GM18520 (cell line): ENCODE results near the gene SMARCAD1.

Experiments used
- ATAC-seq: cut with Tn5 transposase; IDR thresholded peaks from one replicate; pipeline ENCODE4 v1.9.1; 2021; ENCODE audit not compliant: unreplicated experiment

SMARCAD1 gene, protein sequence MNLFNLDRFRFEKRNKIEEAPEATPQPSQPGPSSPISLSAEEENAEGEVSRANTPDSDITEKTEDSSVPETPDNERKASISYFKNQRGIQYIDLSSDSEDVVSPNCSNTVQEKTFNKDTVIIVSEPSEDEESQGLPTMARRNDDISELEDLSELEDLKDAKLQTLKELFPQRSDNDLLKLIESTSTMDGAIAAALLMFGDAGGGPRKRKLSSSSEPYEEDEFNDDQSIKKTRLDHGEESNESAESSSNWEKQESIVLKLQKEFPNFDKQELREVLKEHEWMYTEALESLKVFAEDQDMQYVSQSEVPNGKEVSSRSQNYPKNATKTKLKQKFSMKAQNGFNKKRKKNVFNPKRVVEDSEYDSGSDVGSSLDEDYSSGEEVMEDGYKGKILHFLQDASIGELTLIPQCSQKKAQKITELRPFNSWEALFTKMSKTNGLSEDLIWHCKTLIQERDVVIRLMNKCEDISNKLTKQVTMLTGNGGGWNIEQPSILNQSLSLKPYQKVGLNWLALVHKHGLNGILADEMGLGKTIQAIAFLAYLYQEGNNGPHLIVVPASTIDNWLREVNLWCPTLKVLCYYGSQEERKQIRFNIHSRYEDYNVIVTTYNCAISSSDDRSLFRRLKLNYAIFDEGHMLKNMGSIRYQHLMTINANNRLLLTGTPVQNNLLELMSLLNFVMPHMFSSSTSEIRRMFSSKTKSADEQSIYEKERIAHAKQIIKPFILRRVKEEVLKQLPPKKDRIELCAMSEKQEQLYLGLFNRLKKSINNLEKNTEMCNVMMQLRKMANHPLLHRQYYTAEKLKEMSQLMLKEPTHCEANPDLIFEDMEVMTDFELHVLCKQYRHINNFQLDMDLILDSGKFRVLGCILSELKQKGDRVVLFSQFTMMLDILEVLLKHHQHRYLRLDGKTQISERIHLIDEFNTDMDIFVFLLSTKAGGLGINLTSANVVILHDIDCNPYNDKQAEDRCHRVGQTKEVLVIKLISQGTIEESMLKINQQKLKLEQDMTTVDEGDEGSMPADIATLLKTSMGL

DNA sequence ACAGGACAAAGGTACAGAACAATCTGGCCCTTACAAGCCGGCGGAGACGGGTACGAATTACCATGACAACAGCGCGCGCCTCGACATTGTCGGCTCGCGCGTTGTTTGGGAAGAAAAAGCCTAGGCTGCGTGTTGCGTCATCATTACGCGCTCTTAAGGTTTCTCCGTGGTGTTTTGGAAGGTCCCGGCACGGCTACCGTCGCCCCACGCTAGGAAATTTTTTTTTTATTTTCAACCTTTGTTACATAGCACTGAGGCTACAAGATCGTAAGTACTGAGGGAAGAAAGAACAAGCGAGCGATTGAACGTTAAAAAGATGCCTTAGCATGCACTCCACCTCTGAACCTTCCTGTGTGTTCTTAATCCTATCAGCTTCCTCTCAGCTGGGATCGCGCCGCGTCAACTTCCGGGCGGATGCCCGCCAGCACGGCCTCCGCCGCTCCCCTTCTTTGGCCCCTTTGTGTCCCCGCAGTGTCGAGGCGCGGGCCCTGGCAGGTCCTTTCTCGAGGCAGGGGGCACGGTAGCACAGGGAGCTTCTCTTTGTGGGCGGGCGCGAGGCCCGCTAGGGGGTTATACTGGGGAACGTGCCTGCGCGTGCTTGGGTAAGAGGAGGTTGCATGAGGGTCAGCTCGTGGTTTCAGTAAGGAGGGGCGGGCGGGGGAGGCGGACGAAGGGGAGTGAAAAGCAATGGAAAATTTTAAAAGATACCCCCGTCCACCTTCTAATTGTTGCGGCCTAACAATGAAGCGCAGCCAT lies at the start of gene SMARCAD1:
Gene SMARCAD1 (plus strand): TSS at position 397 of the 756 bp plus-strand sequence. CDS start 530 bp downstream, outside the sequence.
- ATAC-seq: peak; percentile 91

DNA sequence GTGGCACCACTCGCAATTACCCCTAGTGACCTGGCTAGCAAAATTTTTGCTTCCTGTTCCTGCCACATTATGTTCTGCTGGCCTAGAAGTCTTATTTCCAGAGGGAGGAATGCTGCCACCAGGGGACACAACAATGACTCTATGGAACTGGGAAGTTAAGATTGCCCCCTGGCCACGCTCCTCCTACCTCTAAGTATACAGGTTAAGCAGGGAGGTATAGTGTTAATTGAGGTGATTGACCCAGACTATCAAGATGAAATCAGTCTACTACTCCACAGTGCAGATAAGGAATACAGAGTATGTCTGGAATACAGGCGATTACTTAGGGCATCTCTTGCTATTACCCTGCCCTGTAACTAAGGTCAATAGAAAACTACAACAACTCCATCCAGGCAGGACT lies 48.8 kb upstream of the SMARCAD1 start:
- no peak for ATAC-seq

DNA sequence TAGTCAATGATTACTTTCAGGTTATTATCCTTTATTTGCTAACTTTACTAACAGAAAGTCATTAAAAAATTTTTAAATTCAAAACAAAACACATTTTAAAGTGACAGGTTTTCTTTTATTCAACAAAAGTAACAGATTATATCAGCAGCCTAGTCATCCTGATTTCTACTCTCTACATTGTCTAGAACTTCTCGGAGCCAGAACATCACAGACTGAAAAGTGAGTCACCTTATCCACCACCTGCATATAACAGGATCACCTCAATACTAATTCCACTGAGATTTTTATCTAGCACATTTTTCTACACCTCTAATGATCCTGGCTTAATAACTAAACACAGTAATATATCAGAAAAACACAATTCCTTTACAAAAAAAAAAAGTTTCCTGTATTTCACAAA lies 47.9 kb upstream of the SMARCAD1 start:
- ATAC-seq: no peak

DNA sequence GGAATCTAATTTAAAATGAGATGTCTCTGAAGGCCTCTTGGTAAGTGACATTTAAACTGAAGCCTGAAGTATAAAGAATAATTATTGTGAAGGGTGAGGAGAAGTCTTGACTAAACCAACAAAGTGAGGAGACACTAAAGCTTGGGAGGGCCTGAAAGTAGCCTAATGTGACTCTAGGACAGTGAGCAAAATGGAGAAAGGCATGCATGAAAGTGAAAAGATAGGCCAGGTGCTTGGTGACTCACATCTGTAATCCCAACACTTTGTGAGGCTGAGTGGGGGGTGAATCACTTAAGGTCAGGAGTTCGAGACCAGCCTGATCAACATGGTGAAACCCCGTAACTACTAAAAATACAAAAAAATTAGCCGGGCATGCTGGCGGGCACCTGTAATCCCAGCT lies 46.9 kb upstream of the SMARCAD1 start:
- ATAC-seq: no peak

DNA sequence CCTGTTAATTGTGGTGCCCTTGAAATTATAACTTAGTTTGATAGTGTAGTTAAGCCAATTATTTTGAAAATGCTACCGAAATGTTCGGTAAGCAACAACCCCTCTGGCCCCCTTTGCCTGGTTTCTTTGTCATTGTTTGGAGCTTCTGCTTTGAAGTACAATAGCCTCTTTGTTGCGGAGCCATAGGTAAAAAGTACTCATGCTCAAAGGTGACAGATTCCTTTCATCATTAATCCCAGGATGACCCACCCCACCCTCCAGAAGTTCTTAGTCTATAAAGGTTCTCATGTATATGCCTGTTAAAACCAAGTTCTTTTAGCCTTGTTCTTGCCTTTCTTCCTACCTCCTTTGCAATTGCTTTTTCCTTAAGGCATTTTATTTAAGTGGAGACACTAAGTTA lies 42.4 kb upstream of the SMARCAD1 start:
- ATAC-seq: no peak

DNA sequence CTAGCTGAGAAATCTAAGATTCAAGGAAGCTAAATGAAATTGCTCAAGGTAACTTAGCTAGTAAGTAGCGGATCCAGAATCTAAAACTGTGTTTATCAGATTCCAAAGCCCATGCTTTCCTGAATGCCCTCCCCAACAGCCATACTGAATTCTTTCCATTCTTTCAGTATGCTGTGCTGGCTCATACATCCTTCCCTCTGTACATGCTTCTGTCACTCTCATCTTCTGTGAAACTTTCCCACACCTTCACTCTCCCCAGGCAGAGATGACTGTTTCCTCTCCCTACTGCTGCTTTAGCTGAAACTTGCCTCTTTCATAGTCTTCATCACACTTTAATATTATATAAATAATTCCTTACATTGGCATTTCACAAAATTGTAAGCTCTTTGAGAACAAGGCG lies 39.3 kb upstream of the SMARCAD1 start:
- ATAC-seq: no peak

DNA sequence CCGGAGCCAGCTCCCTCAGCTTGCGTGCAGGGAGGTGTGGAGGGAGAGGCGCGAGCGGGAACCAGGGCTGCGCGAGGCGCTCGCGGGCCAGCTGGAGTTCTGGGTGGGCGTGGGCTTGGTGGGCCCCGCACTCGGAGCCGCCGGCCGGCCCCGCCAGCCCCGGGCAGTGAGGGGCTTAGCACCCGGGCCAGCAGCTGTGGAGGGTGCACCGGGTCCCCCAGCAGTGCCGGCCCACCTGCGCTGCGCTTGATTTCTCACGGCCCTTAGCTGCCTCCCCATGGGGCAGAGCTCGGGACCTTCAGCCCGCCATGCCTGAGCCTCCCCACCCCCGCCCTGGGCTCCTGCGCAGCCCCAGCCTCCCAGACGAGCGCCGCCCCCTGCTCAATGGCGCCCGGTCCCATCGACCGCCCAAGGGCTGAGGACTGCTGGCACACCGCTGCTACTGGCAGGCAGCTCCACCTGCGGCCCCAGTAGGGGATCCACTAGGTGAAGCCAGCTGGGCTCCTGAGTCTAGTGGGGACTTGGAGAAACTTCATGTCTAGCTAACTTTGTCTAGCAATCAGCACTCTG lies 37.8 kb upstream of the SMARCAD1 start:
- no peak for ATAC-seq

DNA sequence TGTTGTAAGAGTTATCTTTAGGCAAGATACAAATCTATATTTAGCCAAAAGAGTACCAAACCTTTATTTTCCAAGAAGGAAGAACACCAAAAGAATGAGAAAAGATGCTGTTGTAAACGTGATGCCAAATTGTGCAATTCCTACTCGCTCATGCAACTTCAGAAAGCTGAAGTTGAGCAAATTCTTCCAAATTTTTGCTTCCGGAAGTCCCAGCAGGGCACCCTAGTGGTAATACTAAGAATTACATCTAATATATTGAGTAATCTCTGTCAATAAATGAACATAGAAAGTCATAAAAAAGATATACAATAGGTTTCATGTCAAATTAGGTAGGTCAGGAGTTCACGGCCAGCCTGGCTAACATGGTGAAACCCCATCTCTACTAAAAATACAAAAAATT lies 36.0 kb upstream of the SMARCAD1 start:
- ATAC-seq: no peak

DNA sequence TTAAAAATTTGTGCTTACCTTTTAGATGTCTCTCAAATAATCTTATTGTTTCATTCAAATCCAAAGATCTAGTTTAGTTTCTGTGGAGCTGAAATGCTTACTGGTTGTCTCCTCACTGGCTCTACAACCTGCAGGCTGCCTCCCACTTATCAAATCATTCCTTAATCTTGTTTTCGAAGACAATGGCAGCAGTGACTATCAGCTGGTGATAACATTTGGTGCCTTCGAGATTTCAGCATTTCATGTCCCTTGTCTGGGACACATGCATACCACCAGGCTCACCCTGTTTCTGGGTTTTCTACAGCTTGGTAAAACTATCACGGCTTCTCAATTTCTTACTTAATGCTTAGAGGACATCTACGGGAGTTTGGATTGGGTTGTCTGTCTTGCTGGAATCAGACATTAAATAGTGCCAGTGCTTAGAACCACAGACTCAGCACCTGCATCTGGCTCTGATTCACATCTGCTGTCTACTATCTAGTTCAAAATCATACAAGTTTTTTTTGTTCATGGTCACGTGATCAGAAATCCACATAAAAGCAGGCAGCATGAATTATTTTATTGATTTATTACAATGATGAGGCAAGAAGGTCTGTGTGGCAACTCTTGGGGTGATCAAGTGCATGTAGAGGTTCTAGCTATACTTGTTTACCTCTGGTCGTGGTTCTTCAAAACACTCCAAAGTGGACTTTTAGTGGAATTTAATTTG lies 32.0 kb upstream of the SMARCAD1 start:
- ATAC-seq: no peak

DNA sequence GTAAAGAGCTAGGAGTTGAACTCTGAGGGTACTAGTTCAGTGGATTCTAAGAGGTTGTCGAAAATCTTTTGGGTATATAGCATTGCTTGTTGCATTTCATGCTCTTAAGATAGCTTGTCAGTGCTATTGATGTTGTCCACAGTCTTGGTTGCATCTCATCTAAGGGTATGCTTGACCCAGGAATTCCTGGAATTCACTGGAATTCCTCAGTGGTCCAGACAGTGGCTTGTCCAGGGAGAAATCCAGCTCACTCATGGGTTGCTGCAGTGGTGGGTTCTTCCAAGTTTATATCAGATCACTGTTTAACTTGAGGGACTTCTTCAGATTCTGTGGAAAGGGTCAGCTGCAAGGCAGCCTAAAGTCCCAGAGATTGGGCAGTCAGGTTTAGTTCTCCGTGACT lies 29.8 kb upstream of the SMARCAD1 start:
- ATAC-seq: no peak

DNA sequence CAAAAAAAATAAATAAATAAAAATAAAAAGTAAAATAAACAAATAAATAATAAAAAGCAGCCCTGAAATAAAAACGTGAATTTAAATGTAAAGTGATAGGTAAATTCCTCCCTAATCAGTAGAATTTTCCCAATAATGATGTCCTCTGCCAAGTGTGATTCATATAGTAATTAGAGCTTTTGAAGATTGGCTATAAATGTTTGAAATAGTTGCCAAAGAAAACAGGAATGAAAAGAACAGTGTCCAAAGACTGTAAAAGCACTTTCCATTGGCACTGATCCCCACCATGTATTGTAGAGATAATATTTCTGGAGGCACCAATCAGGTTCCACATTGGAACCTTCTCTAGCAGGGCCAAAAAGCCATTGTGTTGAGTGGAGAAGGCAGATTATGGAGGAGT lies 25.9 kb upstream of the SMARCAD1 start:
- ATAC-seq: no peak

DNA sequence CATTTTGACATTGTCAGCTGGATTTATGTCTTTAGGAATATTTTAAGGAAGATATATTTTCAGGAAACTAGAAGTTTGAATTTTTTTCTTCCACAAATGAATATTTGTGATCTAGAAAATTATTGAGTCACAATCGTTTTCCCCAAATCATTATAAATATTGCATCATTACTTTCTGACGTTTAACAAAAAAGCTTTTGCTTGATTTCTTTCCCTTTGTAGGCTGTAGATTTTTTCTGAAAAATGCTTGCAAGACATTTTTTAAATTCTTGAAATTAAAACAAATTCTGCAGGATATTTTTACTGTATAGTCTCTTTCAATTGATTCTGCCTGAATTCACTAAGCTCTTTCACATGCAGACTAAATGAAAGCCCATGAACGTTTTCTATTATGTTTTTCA lies 4.9 kb upstream of the SMARCAD1 start:
- no peak for ATAC-seq

DNA sequence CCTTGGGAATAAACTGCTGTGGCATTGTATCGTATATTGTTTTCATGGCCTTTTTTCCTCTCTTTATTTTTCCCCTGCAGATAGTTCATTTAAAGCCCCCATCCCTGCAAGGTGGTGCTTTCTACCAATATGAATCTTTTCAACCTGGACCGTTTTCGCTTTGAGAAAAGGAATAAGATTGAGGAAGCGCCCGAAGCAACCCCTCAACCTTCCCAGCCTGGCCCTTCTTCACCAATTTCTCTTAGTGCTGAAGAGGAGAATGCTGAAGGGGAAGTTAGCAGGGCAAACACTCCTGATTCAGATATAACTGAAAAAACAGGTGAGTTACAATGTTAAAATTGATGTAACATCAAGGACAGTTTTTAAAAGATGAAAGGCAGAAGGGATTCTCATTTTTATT lies 601 bp downstream of the SMARCAD1 start:
- ATAC-seq: no peak

DNA sequence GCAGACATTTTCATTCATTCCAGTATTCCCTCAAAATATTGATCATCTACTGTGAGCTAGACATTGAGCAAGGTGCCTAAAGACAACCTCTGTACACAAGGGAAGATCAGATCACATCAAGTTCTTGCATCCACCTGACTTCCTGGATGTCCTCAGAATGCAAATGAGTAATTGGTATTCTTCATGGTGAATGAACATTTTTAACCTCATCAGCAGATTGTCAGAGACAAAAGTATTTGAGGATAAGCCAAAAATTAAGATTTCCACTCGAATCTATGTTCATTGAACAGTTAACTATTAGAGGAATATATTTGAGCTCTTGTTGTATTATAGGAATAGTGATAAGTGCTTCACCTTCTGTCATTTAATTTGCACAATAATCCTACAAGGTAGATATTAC lies 1.3 kb downstream of the SMARCAD1 start:
- no peak for ATAC-seq

DNA sequence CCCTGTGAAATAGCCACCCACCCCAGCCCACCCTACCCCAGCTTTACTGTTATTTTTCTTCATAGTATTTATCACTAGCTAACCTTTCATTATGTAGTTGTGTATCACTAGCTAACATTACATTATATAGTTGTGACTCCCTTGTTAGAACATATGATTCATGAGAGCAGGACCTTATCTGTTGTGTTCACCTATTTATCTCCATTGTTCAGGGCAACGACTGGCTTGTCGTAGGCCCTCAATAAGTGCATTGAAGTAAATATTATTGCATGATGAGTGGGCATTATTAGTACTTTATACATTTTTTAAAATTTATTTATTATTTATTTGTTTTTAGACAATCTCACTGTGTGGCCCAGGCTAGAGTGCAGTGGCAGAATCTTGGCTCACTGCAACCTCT lies 4.2 kb downstream of the SMARCAD1 start:
- ATAC-seq: no peak

DNA sequence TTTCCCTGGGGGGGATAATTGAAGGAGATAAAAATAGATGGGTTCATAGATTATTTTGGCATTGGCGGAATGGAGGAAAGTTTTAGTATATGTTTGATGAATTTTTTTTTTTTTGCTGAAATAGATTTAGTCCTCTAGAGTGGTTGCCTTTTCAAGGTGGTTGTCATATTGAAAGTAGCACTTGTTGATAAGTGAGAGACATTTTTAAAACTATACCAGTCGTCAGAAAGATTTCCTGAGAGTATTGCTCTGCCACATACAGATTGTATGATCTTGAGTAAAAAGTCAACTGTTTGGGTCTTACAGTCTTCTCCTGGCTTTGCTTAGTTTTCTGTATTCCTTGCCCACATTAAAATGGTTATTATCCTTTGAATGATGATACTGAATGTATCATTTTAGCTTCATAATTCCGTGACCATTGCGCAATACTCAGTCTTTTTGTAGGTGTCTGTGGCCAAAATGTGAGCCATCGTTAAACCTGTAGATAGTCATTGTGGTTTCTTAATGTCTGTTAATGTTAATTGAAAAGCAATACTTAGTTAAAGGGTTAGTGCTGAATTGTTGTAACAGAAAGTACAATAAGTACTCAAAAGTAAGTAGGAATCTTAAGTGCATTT lies 7.1 kb downstream of the SMARCAD1 start:
- ATAC-seq: peak; percentile 92

DNA sequence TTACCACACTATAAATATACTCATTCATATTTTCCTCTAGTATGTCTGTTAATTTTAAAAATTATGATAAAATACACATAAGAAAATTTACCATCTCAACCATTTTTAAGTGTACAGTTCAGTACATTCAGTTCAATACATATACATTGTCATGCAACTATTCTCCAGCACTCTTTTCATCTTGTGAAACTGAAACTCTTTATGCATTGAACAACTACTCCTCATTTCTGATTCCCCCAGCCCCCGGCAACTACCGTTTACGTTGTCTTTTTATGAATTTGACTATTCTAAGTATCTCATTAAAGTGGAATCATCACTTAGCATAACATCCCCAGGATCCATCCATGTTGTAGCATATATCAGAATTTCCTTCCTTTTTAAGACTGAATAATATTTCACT lies 8.7 kb downstream of the SMARCAD1 start:
- ATAC-seq: no peak

DNA sequence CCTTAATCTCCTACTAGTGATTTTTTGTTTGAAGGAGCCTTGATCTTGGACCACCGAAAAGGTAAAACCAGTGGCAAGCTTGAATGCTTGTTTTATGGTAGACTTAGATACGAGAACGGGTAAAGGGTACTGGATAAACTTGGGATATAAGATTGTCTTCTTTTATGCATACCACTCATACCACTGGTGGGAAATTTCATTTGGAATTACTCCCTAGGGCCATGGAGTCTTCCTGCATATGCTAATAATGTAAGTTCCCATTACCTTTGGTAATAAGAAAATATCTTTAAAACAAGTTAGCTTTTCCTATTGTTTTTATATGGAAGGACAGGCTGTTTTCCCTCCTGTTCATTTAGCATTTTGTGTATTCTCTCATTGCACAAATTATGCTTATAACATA lies 11.7 kb downstream of the SMARCAD1 start:
- no peak for ATAC-seq

DNA sequence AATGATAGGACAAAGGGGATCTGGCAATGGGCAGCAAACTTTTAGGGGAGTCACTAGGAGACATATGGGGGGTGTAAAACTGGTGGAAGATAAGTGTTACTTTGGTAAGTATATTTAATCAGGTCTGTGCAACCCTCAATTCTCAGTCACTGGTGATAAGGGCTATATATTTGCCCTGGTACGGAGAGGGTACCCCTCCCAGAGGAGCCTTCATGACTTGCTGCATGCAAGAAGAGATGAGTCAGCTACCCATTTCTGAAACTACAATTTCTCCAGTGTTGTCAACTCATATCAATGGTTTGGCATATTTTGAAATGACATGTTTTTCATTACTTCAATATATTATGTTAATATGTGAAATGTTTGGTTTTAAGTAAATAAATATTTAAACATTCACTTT lies 14.3 kb downstream of the SMARCAD1 start:
- ATAC-seq: no peak

DNA sequence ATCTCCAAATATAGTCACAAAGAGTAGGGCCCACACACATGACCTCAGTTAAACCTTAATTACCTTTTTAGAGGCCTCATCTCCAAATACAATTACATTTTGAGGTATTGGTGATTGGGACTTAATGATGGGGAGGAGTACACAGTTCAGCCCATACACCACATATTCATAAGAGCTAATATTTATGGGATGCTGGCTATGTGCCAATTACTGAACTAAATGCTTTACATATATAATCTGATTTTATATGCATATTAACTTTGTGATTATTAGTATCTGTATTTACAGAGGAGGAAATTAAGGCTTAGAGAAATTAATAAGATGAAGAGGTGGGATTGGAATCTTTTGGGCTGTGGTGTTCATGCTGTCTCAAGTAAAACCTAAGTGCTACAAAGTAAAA lies 17.8 kb downstream of the SMARCAD1 start:
- no peak for ATAC-seq
